ENCODE results near the gene KCNQ1OT1. TPM values are rescaled to one million over a fixed set of nuclear protein-coding genes. Genes with fewer than 3 reads are reported as not detected.

The KCNQ1OT1 gene
- total and polyA plus RNA-seq, 9 of the 15 experiments (the other 6 are each of a cell fraction or from before 2014, with no cell fraction given): 0.04 to 2.3 (median 0.74) TPM

DNA sequence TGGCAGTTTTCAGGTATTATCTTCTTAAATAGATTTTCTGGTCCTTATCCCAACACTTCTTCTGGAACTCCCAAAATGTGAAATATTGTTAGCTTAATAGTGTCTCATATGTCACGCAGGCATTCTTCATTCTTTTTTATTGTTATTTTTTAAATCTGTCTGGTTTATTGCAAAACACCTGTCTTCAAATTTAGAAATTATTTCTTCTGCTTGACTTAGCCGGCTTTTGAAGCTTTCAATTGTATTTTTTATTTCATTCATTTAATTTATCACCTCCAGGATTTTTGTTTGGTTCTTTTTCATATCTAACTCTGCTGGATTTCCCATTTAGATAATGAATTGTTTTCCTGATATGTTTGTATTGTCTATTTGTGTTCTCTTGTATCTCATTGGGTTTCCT, 49.9 kb downstream of the KCNQ1OT1 start:
- H3K9ac ChIP-seq (ENCODE audit: insufficient read depth in 1 of 2, low read depth in 2 of 2, low read length in 2 of 2): no peak overlapping the region
- no TSS peak for BruUV-seq (replicated peaks)
- CTCF ChIA-PET (ENCODE audit: low intra/inter-chr PET ratio): no interaction called here
- peak in 2 of 4 experiments; percentile 5 to 8 for DNase-seq (ENCODE audit: extremely low read depth in 1 of 4, low spot score in 3 of 4)
- H3K4me1 ChIP-seq (replicated peaks in 1 of 2; ENCODE audit: control insufficient read depth in 2 of 2, insufficient read depth in 2 of 2, low read length in 2 of 2): no peaks in the 10 kb centered on the region
- H3K27ac ChIP-seq (ENCODE audit: extremely low read depth, low read depth, low read length): no peak overlapping the region
- no peaks in the 10 kb centered on the region for H4K20me1 ChIP-seq (replicated peaks; ENCODE audit: control insufficient read depth, insufficient read depth, low read length)
- FAIRE-seq: no peak
- H3K4me2 ChIP-seq (ENCODE audit: insufficient read depth, low read length): no peak overlapping the region
- no peaks in the 10 kb centered on the region for H3K27me3 ChIP-seq (ENCODE audit: control insufficient read depth in 2 of 2, insufficient read depth in 2 of 2, low read length in 2 of 2)
- no peak overlapping the region for H2AFZ ChIP-seq (ENCODE audit: low read depth, low read length)
- no peaks in the 10 kb centered on the region for H3K9me1 ChIP-seq (ENCODE audit: control insufficient read depth, insufficient read depth, low read length)
- intact Hi-C loops (cut with micrococcal nuclease) (no loop called here), in situ Hi-C loops (cut with MboI) (no loop called here)
- H3K4me3 ChIP-seq: no peak overlapping the region
- TF ChIP-seq PHB2 (IDR thresholded peaks at IDR 0.05; ENCODE audit: low read depth): no peak
- TF ChIP-seq TRIM28 (IDR thresholded peaks at IDR 0.05): peak; percentile 61; the same call in 1 of the 2 replicates
- TF ChIP-seq, protein P1, sequence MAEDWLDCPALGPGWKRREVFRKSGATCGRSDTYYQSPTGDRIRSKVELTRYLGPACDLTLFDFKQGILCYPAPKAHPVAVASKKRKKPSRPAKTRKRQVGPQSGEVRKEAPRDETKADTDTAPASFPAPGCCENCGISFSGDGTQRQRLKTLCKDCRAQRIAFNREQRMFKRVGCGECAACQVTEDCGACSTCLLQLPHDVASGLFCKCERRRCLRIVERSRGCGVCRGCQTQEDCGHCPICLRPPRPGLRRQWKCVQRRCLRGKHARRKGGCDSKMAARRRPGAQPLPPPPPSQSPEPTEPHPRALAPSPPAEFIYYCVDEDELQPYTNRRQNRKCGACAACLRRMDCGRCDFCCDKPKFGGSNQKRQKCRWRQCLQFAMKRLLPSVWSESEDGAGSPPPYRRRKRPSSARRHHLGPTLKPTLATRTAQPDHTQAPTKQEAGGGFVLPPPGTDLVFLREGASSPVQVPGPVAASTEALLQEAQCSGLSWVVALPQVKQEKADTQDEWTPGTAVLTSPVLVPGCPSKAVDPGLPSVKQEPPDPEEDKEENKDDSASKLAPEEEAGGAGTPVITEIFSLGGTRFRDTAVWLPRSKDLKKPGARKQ (CRISPR knock-in tag; IDR thresholded peaks at IDR 0.05): peak; percentile 24; the same call in 1 of the 2 replicates
- TF ChIP-seq, protein P2, sequence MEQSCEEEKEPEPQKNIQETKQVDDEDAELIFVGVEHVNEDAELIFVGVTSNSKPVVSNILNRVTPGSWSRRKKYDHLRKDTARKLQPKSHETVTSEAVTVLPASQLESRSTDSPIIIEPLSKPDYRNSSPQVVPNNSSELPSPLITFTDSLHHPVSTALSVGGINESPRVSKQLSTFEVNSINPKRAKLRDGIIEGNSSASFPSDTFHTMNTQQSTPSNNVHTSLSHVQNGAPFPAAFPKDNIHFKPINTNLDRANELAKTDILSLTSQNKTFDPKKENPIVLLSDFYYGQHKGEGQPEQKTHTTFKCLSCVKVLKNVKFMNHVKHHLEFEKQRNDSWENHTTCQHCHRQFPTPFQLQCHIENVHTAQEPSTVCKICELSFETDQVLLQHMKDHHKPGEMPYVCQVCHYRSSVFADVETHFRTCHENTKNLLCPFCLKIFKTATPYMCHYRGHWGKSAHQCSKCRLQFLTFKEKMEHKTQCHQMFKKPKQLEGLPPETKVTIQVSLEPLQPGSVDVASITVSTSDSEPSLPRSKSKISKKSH (CRISPR knock-in tag; IDR thresholded peaks at IDR 0.05): peak; percentile 75; the same call in 1 of the 2 replicates
- no peak for TF ChIP-seq ZNF165 (CRISPR knock-in tag; IDR thresholded peaks at IDR 0.05; ENCODE audit: borderline replicate concordance)
- POLR2A ChIA-PET: no interaction called here
- ATAC-seq: no peak
- 34% methylated on average over 2 of the region's 2 CpGs for WGBS (ENCODE audit: insufficient coverage, low coverage, missing lambda C conversion rate)
- H3K79me2 ChIP-seq (ENCODE audit: control insufficient read depth, insufficient read depth, low read length): no peaks in the 10 kb centered on the region
- H3K36me3 ChIP-seq (ENCODE audit: control insufficient read depth, insufficient read depth, low read length): no peaks in the 10 kb centered on the region
- peaks cover 32% of the 10 kb centered on the region for H3K9me3 ChIP-seq (replicated peaks; ENCODE audit: control insufficient read depth, insufficient read depth, low read depth, low read length)
